NCI-H2081 treated with DMSO at 0.1 percent for 48 hours (cell line): Measurements from ENCODE around the gene CAMKK2.
"Not testable (repeated sequence)": the region's sequence is repeated elsewhere in the genome, so short reads cannot be mapped to it uniquely, and the experiment has no call there.

Experiments
- DNase-seq: peaks from one replicate; lab custom pipeline; 2025; lab: John Stamatoyannopoulos, UW

Gene CAMKK2

DNA sequence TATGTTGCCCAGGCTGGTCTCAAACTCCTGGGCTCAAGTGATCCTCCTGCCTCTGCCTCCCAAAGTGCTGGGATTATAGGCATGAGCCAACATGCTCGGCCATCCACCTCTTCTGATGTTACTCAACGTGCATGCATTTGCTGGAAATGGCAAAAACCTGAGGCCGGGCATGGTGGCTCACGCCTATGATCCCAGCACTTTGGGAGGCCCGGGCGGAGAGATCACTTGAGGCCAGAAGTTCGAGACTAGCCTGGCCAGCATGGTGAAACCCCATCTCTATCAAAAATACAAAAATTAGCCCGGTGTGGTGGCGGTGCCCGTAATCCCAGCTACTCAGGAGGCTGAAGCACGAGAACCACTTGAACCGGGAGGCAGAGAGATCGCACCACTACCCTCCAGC, 1.9 kb upstream of the CAMKK2 start:
- DNase-seq, result not testable (repeated sequence)

DNA sequence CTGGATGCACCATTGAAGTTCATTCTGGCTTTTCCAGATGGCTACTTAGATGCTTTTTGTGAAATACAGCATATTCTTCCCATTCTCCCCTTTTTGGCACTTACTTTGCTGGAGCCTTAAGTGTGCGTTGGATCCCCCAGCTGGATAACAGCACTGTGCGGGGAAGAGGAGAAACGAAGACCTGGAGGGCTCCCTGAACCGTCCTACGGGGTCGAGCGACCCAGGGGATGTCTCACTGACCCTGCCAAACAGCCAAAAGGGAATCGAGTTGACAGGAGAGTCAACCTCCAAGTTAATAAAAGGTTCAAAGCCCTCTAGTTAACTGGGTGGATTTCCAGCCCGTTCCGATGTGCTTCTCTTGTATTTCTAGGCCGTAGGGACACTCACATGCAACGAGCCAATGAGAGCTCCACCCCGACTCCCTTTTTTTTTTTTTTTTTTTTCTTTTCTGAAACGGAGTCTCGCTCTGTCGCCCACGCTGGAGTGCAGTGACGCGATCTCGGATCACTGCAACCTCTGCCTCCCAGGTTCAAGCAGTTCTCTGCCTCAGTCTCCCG, 1.0 kb upstream of the CAMKK2 start:
- no peak for DNase-seq

DNA sequence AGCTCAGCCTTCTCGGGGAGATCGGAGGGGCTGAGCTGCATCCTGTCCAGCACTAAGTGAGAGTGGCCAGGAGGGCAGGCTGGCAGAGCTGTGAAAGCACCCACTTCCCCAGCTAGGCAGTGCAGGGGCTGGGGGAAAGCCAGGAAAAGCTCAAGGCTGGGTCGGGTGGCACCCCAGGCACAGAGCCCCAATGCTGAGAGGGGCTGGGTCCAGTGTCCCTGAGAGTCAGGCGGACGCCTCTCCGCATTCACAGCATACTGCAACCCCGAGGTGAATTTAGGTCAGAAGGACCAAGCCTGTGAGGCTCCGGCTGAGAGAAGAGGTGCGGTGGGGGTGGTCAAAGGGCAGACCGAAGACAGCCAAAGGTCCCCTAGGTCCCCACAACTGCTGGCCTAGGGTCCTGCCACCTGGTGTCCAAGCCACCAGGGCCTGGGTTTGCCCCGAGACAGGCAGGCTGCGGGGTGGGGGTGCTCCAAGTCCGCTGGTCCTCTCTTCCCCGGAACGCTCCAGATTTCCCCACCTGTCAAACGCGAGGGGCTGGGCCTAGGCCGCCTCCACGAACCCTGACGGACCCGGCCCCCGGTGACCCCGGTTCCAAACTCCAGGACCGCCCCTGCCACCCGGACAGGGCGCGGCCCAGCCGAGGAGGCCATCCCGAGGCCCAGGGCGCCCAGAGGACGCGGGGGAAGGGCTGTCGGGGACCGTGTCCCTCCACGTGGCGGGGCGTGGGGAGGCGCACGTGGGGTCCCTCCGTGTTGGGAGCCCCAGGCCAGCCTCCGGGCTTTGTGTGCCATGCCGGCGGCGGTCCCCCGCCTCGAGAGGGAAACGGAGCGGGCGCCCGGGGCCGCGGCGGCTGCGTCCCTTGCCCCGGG, 527 bp downstream of the CAMKK2 start:
- DNase-seq, result no peak

DNA sequence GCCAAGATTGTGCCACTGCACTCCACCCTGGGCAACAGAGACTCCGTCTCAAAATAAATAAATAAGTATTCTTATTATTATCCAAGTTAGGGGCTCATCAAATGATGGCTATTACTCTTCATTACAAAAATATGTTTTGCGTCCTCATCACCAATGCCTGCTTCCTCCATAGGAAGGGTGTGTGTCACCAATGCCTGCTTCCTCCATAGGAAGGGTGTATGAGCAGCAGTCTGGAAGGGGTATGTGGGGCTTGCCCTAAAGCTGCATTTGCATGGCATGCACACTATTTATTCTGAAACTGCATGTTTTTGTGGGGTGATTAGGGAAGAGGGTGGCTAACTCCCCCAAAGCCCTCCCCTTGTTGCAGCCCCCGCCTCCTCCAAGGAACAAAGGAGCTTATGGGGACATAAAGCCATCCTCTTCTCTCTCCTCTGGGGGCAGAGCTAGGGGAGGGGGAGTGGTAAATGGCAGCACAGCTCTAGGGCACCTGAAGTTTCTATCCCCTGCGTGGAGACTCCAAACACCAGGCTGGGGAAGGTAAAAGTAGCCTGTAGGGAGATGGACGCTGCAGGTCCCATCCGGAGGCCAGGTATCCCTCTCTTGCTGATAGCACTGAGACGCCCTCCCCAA, 1.3 kb downstream of the CAMKK2 start:
- DNase-seq, result no peak

DNA sequence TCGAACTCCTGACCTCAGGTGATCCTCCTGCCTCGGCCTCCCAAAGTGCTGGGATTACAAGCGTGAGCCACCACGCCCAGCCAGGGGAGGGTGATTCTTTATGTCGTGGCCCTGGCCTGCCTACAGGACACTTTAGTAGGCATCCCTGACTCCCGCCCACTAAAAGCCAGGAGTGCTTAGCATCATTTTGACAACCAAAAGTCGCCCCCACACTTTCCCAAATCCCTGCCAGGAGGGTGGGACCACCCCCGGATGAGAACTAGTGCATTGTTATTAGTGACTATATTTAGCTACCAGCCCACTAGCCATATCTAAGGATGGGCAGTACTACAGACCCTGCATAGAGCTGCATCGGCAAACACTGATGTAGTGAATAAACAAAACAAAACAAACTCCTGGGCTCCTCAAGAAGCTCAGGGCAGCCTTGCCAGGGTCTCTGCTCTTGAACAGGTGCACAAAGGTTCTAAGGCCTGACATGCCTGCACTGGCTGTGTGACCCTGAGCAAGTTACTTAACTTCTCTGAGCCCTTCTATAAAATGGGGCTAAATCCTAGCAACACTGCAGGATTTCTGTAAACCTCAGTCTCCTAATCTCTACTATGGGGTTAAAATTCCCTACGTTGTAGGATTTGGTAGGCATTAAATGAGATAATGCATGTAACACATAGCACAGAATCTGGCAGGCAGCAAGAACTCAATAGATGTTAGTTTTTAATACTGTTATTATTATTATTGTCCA, 2.2 kb downstream of the CAMKK2 start:
- no peak for DNase-seq

DNA sequence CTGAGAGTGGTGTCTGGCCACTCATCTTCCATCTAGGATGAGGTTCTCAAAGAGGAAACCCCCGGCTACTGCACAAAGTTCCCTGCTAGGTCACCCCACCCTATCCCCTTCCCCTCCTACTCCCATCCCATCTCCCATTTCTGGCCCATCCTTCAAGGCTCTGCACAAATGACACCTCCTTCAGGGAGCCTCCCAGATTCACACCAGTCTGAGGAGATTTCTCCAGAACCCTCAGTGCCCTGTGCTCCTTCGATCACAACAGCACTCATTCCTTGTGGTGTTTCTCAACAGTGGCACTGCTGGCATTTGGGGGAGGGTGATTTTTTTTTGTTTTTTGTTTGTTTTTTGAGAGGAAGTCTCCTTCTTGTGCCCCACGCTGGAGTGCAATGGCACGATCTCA, 2.9 kb downstream of the CAMKK2 start:
- no peak for DNase-seq

DNA sequence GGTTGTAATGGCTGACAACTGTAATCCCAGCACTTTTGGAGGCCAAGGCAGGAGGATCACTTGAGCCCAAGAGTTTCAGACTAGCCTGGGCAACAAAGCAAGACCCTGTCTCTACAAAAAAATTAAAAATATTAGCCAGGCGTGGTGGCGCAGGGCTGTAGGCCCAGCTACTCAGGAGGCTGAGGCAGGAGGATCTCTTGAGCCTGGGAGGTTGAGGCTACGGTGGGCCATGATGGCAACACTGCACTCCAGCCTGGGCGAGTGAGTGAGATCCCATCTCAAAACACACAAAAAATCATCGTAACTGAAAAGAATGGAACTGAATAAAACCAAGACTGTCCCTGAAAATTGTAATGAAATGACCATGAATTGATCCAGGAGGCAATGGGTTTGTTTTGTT, 6.1 kb downstream of the CAMKK2 start:
- DNase-seq, result no peak

DNA sequence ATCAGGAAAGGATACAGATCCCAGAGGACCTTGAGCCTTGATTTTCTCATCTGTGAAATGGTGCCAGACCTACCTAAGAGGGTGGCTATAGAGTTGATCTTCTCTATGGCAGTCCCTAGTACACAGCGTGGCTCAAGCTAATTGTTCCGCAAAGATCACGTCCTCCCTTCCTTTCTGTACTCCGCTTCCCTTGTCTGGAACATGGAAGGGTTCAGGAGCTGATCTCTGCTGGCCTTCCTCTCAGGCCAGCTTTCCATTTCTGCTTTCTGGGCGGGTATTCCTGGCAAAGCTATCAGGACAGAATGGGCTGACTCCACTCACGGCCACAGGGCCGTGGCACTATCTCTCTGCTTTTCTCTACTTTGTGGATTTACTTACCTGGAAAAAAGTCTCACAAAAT, 6.5 kb downstream of the CAMKK2 start:
- no peak for DNase-seq

DNA sequence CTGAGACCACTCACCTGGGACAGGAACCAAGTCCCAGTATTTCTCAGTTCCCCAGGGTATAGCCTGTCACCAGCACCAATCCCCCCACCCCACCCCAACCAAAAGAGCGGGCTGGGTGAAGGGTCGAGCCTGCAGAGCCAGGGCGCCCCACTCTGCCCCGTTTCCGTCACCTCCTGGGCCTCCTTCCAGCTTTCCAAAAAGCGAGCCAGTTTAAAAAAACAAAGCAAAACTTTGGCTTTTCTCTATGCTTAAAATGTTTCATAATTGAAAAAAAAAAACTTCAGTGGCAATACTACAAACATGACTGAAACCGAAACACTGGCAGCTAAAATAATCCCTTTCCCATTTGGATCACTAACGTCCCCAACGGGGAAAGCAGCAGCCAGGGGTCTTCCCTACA, 7.5 kb downstream of the CAMKK2 start:
- no peak for DNase-seq

DNA sequence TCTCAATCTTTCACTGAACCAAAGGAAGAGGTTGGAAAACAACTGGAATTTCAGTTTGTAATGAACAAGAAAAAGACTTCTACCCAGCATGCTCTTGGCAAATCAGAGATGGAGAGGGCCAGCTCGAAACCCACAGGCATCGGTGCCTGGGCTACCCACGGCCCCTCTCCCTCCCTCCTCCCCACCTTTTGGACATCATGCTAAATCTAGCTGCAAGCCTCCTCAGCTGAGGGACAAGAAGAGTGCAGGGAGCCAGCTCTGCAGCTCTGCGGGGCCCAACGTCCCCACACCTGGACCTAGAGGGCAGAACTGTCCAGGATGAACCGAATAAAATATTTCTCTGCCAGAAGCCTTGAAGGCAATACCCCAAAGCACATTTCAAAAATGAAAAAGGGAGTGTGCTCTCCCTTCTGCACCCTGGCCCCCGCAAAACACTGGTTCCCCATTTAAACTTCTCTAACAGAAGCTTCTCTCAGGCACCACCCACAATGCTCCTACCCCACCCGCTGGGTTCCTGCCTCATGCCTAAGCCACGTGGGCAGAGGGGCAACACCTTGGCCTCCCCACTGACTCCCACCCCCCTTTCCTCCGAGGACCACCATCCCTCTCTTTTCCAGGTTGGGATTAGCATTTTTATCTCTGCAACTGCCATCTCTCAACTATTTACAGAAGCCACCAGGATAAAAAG, 8.2 kb downstream of the CAMKK2 start:
- DNase-seq, result no peak

DNA sequence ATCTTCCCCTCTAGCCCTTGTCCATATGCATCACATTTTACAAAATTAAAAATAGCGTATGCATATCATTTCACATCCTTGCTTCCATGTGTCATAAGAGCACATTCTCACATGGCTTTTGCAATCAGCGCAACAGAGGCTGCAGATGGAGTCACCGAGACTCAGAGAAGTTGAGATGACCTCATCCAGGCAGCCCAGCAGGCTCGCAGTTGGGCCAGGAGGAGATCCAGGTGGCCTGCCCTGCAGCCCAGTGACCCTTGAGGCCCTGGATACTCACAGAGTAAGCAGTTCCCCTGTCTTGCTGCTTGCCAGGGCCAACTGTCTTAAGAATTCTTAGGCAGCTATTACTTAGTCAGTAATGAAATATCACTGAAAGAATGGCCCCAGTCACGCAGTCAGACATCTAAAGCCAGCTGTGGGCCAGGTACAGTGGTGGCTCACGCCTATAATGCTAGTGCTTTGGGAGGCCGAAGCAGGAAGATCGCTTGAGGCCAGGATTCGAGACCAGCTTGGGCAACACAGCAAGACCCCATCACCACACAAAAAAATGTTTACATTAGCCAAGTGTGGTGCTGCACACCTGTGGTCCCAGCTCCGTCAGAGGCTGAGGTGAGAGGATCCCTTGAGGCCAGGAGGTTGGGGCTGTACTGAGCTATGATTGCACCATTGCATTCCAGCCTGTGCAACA, 9.1 kb downstream of the CAMKK2 start:
- no peak for DNase-seq

DNA sequence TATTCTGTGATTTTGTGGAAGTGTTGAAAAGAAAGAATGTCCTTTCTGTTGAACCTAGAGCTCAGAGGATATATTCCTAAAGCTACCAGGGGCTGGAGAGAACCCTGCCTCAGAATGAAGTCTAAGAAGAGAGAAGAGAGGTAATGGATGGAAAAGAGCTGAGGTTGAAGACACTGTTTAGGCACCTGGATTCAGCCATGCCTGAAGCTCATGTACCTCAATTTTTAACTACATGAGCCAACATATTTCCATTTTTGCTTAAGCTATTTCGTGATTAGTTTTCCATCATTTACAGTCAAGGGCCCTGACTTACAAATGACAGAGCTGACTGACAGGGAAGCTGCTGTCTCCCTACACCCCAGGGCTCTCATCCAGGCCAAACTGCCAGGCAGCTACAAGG, 10.7 kb downstream of the CAMKK2 start:
- DNase-seq, result no peak

DNA sequence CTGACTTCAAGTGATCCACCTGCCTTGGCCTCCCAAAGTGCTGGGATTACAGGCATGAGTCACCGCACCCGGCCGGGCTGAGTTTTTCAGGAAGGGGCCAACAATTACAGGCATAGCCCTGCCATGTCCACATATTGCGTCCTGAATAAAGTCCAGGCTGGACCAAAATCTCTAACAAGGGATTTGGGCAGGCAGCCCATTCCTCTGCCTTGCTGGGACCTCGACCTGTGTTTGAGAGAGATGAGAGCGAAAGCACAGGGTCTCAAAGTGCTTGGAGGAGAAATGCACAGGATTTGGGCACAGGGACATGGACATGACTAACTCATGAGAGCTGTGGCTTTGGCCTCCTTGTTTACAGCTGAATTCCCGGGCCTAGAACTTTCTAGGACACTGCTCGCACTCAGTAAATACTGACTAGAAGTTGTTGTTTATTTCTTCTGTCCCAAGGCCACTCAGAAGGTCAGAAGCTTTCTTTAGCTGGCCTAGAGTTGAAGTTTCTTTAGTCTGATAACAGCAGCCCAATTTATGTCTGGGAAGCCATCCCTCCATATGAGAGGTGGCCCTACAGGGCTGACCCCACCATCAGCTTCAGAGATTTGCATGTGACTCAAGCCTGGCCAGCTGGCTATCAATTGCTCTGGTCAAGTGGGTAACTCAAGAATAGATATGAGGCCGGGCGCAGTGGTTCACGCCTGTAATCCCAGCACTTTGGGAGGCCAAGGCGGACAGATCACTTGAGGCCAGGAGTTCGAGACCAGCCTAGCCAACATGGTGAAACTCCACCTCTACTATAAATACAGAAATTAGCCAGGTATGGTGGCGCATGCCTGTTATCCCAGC, 11.7 kb downstream of the CAMKK2 start:
- no peak for DNase-seq

DNA sequence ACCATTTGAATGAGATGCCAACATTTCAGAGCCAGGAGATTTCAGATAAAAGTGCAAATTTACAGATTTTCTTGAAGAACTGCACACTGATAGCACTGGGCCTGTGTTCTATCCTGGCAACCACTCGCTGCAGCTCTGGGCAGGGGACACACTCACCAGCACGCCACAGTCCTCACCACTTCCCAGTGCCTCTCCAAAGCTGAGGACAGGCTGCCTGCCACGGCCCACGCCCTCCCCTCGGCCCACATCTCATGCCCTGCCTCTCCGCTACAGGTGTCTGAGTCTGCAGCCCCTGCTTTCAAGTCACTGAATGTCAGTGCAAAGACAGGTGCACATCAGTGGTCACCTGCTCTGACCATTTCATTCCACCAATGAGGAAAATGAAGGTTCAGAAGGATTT, 12.7 kb downstream of the CAMKK2 start:
- no peak for DNase-seq

DNA sequence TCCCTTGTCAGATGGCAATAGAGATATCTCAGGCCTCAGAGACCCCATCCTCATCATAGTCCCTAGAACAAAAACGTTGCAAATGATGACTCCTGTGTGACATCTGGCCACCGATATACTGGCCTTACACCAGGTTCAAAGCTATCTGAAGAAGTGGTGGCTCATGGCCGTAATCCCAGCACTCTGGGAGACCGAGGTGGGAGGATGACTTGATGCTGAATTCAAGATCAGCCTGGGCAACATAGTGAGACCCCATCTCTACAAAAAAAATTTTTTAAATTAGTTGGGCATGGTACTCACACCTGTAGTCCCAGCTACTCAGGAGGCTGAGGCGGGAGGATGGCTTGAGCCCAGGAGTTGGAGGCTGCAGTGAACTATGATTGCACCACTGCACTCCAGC, 13.1 kb downstream of the CAMKK2 start:
- no peak for DNase-seq

DNA sequence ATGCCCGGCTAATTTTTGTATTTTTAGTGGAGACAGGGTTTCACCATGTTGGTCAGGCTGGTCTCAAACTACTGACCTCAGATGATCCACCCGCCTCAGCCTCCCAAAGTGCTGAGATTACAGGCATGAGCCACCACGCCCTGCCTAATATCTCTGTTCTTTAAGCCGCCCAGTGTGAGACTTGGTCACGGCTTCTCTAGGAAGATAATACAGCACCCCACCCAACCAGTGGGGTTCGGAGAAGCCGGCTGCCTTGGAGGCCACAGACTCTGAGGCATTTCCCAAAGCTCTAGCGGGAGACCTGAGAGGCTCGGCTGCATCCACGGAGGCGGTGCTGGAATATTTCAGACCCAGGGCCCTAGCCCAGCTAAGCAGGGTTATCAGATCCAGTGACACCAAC, 13.6 kb downstream of the CAMKK2 start:
- DNase-seq, result not testable (repeated sequence)

DNA sequence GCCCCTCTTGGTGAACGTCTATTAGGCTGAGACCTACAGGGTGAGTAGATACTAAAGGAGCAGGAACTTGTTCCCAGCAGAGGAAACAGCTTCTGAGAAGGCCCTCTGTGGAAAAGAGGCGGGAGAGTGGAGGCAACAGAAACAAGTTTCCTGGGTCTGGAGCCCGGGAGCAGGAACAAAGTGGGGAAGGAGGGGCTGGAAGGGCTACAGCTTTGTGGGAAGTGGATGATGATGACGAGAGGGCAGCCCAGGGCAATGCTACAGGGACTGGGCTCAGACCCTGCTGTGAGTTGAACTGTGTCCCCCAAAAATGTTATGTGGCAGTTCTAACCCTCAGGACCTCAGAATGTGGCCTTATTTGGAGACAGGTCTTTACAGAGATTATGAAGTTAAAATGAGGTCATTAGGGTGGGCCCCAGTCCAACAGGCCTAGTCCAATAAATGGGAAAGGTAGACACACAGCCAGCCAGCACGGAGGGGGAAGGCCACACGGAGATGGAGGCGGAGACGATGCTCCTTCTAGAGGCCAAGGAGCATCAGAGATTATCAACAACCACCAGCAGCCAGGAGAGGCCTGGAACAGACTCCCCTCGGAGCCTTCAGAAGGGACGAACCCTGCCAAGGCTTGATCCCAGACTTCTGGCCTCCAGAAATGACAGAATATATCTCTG, 14.3 kb downstream of the CAMKK2 start:
- DNase-seq, result no peak

DNA sequence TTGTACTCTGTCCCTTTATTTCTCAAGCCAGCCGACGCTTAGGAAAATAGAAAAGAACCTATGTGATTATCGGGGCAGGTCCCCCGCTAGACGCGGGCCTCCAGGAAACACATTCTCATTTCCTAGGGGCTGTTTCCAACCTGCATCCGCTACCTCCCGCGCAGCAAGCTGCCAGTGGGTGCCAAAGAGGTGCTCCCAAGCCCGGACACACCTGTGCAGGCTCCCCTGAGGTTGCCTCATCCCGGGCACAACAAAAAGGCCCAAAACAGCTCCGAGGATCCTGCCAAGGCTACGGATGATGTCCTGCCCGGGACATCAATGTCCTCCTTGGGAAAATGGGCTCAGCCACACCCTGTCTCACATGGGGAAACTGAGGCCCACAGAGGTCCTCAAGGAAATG, 15.4 kb downstream of the CAMKK2 start:
- DNase-seq, result not testable (repeated sequence)

DNA sequence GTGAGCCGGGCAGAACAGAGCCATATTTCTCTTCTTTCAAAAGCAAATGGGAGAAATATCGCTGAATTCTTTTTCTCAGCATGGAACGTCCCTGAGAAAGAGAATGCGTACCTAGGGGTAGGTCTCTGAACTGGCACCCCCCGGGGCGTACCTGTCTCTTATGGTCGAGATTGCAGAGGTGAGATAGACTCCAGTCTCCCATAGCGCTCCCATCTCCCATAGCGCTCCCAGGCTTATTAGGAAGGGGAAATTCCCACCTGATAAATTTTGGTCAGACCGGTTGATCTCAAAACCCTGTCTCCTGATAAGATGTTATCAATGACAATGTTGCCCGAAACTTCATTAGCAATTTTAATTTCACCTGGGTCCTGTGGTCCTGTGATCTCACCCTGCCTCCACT, 16.0 kb downstream of the CAMKK2 start:
- not testable (repeated sequence) for DNase-seq

DNA sequence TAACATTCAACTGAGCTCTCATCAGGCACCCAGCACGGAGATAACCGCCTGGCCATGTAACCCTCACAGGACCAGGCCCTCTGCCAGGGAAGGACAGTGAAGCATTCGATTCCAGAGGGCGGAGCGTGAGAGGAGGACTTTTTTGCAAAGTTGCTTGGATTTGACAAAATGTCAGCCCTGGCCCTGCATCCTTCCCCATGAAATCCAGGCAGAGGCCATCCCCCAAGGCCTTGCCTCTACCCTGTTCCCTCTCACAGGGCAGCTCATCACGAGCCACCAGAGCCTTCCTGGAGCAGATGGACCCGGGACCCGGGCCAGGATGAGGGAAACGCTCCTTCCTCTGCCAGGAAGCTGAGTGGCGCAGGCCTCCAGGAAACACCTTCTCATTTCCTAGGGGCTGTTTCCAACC, 17.0 kb downstream of the CAMKK2 start:
- no peak for DNase-seq
